ENCODE measurements around the gene BTNL3. TPM values are rescaled to one million over a fixed set of nuclear protein-coding genes. Genes with fewer than 3 reads are reported as not detected.

BTNL3 gene
- total and polyA plus RNA-seq, 10 of the 15 experiments (the other 5 are each of a cell fraction or from before 2014, with no cell fraction given), result 0.39 TPM; not detected in 9

DNA sequence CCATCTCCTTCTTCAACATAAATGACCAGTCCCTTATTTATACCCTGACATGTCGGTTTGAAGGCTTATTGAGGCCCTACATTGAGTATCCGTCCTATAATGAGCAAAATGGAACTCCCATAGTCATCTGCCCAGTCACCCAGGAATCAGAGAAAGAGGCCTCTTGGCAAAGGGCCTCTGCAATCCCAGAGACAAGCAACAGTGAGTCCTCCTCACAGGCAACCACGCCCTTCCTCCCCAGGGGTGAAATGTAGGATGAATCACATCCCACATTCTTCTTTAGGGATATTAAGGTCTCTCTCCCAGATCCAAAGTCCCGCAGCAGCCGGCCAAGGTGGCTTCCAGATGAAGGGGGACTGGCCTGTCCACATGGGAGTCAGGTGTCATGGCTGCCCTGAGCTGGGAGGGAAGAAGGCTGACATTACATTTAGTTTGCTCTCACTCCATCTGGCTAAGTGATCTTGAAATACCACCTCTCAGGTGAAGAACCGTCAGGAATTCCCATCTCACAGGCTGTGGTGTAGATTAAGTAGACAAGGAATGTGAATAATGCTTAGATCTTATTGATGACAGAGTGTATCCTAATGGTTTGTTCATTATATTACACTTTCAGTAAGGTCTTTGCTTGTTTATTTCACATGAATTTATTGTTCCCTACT is 38.2 kb upstream of the BTNL3 start (continued):
- TF ChIP-seq ZBTB11 (CRISPR knock-in tag; IDR thresholded peaks at IDR 0.05), result no peak
- TF ChIP-seq PML (IDR thresholded peaks at IDR 0.05; ENCODE audit: low read length), result no peak
- no peak for TF ChIP-seq ELK1 (IDR thresholded peaks at IDR 0.05; ENCODE audit: low read depth, low read length)
- TF ChIP-seq, protein P1, sequence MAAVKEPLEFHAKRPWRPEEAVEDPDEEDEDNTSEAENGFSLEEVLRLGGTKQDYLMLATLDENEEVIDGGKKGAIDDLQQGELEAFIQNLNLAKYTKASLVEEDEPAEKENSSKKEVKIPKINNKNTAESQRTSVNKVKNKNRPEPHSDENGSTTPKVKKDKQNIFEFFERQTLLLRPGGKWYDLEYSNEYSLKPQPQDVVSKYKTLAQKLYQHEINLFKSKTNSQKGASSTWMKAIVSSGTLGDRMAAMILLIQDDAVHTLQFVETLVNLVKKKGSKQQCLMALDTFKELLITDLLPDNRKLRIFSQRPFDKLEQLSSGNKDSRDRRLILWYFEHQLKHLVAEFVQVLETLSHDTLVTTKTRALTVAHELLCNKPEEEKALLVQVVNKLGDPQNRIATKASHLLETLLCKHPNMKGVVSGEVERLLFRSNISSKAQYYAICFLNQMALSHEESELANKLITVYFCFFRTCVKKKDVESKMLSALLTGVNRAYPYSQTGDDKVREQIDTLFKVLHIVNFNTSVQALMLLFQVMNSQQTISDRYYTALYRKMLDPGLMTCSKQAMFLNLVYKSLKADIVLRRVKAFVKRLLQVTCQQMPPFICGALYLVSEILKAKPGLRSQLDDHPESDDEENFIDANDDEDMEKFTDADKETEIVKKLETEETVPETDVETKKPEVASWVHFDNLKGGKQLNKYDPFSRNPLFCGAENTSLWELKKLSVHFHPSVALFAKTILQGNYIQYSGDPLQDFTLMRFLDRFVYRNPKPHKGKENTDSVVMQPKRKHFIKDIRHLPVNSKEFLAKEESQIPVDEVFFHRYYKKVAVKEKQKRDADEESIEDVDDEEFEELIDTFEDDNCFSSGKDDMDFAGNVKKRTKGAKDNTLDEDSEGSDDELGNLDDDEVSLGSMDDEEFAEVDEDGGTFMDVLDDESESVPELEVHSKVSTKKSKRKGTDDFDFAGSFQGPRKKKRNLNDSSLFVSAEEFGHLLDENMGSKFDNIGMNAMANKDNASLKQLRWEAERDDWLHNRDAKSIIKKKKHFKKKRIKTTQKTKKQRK (IDR thresholded peaks at IDR 0.05; ENCODE audit: low read depth, low read length), result no peak
